Measurements from ENCODE around the gene RBM33.

RBM33 gene

GRCh38 chr7:155802291-155802690 lies 157.8 kb downstream of the RBM33 start:
- H3K4me1 ChIP-seq (ENCODE audit: control insufficient read depth, insufficient read depth, low read length, unreplicated experiment): no peaks in the 10 kb centered on the region
- H3K4me3 ChIP-seq (ENCODE audit: low read depth, low read length): no peak overlapping the region
- no peak overlapping the region for H3K27ac ChIP-seq (ENCODE audit: low read depth, low read length)
- no peaks in the 10 kb centered on the region for H3K79me2 ChIP-seq (ENCODE audit: control insufficient read depth, insufficient read depth, low read length, unreplicated experiment)
- no peak overlapping the region for H2AFZ ChIP-seq (ENCODE audit: low read length, unreplicated experiment)
- H3K27me3 ChIP-seq (ENCODE audit: insufficient read depth, low read length): peaks cover 84% of the 10 kb centered on the region
- H3K36me3 ChIP-seq (ENCODE audit: insufficient read depth, low read length): no peaks in the 10 kb centered on the region

- Histone ChIP-seq H3K27ac (ENCODE audit: low read depth, low read length) (no peak overlapping the region), H3K4me3 (ENCODE audit: low read depth, low read length) (peak overlapping the region; percentile 69), H2AFZ (ENCODE audit: low read length, unreplicated experiment) (no peak overlapping the region), H3K79me2 (ENCODE audit: control insufficient read depth, insufficient read depth, low read length, unreplicated experiment) (no peaks in the 10 kb centered on the region), H3K4me1 (ENCODE audit: control insufficient read depth, insufficient read depth, low read length, unreplicated experiment) (no peaks in the 10 kb centered on the region), H3K27me3 (ENCODE audit: insufficient read depth, low read length) (peaks cover 86% of the 10 kb centered on the region), H3K36me3 (ENCODE audit: insufficient read depth, low read length) (no peaks in the 10 kb centered on the region)
These were observed 158.5 kb downstream of the RBM33 start for GRCh38 chr7:155802906-155803417.

- H3K27ac ChIP-seq (ENCODE audit: low read depth, low read length): no peak overlapping the region
- peak overlapping the region; percentile 69 for H3K4me3 ChIP-seq (ENCODE audit: low read depth, low read length)
- no peaks in the 10 kb centered on the region for H3K36me3 ChIP-seq (ENCODE audit: insufficient read depth, low read length)
- H3K4me1 ChIP-seq (ENCODE audit: control insufficient read depth, insufficient read depth, low read length, unreplicated experiment): no peaks in the 10 kb centered on the region
- H3K79me2 ChIP-seq (ENCODE audit: control insufficient read depth, insufficient read depth, low read length, unreplicated experiment): no peaks in the 10 kb centered on the region
- H3K27me3 ChIP-seq (ENCODE audit: insufficient read depth, low read length): peaks cover 93% of the 10 kb centered on the region
- H2AFZ ChIP-seq (ENCODE audit: low read length, unreplicated experiment): peak overlapping the region; percentile 38
These were observed 159.2 kb downstream of the RBM33 start for GRCh38 chr7:155803418-155804376.

- Histone ChIP-seq H3K27ac (ENCODE audit: low read depth, low read length) (no peak overlapping the region), H3K36me3 (ENCODE audit: insufficient read depth, low read length) (no peaks in the 10 kb centered on the region), H3K4me1 (ENCODE audit: control insufficient read depth, insufficient read depth, low read length, unreplicated experiment) (peaks cover 6% of the 10 kb centered on the region), H2AFZ (ENCODE audit: low read length, unreplicated experiment) (no peak overlapping the region), H3K79me2 (ENCODE audit: control insufficient read depth, insufficient read depth, low read length, unreplicated experiment) (no peaks in the 10 kb centered on the region), H3K4me3 (ENCODE audit: low read depth, low read length) (peak overlapping the region; percentile 79), H3K27me3 (ENCODE audit: insufficient read depth, low read length) (peaks cover 93% of the 10 kb centered on the region)
These were observed 160.0 kb downstream of the RBM33 start for GRCh38 chr7:155804431-155804831.

- no peaks in the 10 kb centered on the region for H3K36me3 ChIP-seq (ENCODE audit: insufficient read depth, low read length)
- H3K27ac ChIP-seq (ENCODE audit: low read depth, low read length): no peak overlapping the region
- H2AFZ ChIP-seq (ENCODE audit: low read length, unreplicated experiment): peak overlapping the region; percentile 93
- H3K79me2 ChIP-seq (ENCODE audit: control insufficient read depth, insufficient read depth, low read length, unreplicated experiment): no peaks in the 10 kb centered on the region
- H3K4me1 ChIP-seq (ENCODE audit: control insufficient read depth, insufficient read depth, low read length, unreplicated experiment): peaks cover 7% of the 10 kb centered on the region
- peaks cover 93% of the 10 kb centered on the region for H3K27me3 ChIP-seq (ENCODE audit: insufficient read depth, low read length)
- peak overlapping the region; percentile 79 for H3K4me3 ChIP-seq (ENCODE audit: low read depth, low read length)
These were observed 160.7 kb downstream of the RBM33 start for GRCh38 chr7:155804897-155805825.

- H3K27me3 ChIP-seq (ENCODE audit: insufficient read depth, low read length): peaks cover 93% of the 10 kb centered on the region
These were observed 161.3 kb downstream of the RBM33 start for GRCh38 chr7:155805826-155806095.

GRCh38 chr7:155806096-155806871 lies 161.8 kb downstream of the RBM33 start:
- H3K79me2 ChIP-seq (ENCODE audit: control insufficient read depth, insufficient read depth, low read length, unreplicated experiment): no peaks in the 10 kb centered on the region
- H3K27ac ChIP-seq (ENCODE audit: low read depth, low read length): no peak overlapping the region
- H2AFZ ChIP-seq (ENCODE audit: low read length, unreplicated experiment): peak overlapping the region; percentile 93
- H3K27me3 ChIP-seq (ENCODE audit: insufficient read depth, low read length): peaks cover 93% of the 10 kb centered on the region
- H3K4me1 ChIP-seq (ENCODE audit: control insufficient read depth, insufficient read depth, low read length, unreplicated experiment): peaks cover 7% of the 10 kb centered on the region
- H3K36me3 ChIP-seq (ENCODE audit: insufficient read depth, low read length): no peaks in the 10 kb centered on the region
- peak overlapping the region; percentile 79 for H3K4me3 ChIP-seq (ENCODE audit: low read depth, low read length)

More at GRCh38 chr7:155805826-155806095, 161.3 kb downstream of the RBM33 start:
- no peaks in the 10 kb centered on the region for H3K36me3 ChIP-seq (ENCODE audit: insufficient read depth, low read length)
- peak overlapping the region; percentile 93 for H2AFZ ChIP-seq (ENCODE audit: low read length, unreplicated experiment)
- no peaks in the 10 kb centered on the region for H3K79me2 ChIP-seq (ENCODE audit: control insufficient read depth, insufficient read depth, low read length, unreplicated experiment)
- H3K4me3 ChIP-seq (ENCODE audit: low read depth, low read length): peak overlapping the region; percentile 79
- peaks cover 7% of the 10 kb centered on the region for H3K4me1 ChIP-seq (ENCODE audit: control insufficient read depth, insufficient read depth, low read length, unreplicated experiment)
- no peak overlapping the region for H3K27ac ChIP-seq (ENCODE audit: low read depth, low read length)

GRCh38 chr7:155807065-155807671 lies 162.7 kb downstream of the RBM33 start:
- no peak overlapping the region for H2AFZ ChIP-seq (ENCODE audit: low read length, unreplicated experiment)
- H3K4me3 ChIP-seq (ENCODE audit: low read depth, low read length): no peak overlapping the region
- peaks cover 93% of the 10 kb centered on the region for H3K27me3 ChIP-seq (ENCODE audit: insufficient read depth, low read length)
- no peaks in the 10 kb centered on the region for H3K36me3 ChIP-seq (ENCODE audit: insufficient read depth, low read length)
- H3K4me1 ChIP-seq (ENCODE audit: control insufficient read depth, insufficient read depth, low read length, unreplicated experiment): peaks cover 11% of the 10 kb centered on the region
- H3K79me2 ChIP-seq (ENCODE audit: control insufficient read depth, insufficient read depth, low read length, unreplicated experiment): no peaks in the 10 kb centered on the region
- no peak overlapping the region for H3K27ac ChIP-seq (ENCODE audit: low read depth, low read length)

- peak overlapping the region; percentile 65; the same call in 1 of the 2 replicates for H3K4me3 ChIP-seq (ENCODE audit: low read depth, low read length)
- no peaks in the 10 kb centered on the region for H3K79me2 ChIP-seq (ENCODE audit: control insufficient read depth, insufficient read depth, low read length, unreplicated experiment)
- H3K4me1 ChIP-seq (ENCODE audit: control insufficient read depth, insufficient read depth, low read length, unreplicated experiment): peaks cover 11% of the 10 kb centered on the region
- no peak overlapping the region for H3K27ac ChIP-seq (ENCODE audit: low read depth, low read length)
- no peaks in the 10 kb centered on the region for H3K36me3 ChIP-seq (ENCODE audit: insufficient read depth, low read length)
- peaks cover 94% of the 10 kb centered on the region for H3K27me3 ChIP-seq (ENCODE audit: insufficient read depth, low read length)
- no peak overlapping the region for H2AFZ ChIP-seq (ENCODE audit: low read length, unreplicated experiment)
These were observed 163.5 kb downstream of the RBM33 start for GRCh38 chr7:155807789-155808548.

Measured in ACC112 (cell line).